Fibroblast of the aortic adventitia (primary cell): ENCODE results near the gene SCRT2. TPM values are rescaled to one million over a fixed set of nuclear protein-coding genes. Genes with fewer than 3 reads are reported as not detected.

Experiments
- DNase-seq: peaks from one replicate; pipeline ENCODE4 v3.0.0-alpha.2; 2010; ENCODE audit warnings: low read depth
- H3K4me3 ChIP-seq: 2 replicates; pipeline ENCODE4 v1.5.1; 2011; ENCODE audit warnings: low read depth, mild to moderate bottlenecking, control low read depth, low read length, moderate library complexity
- total RNA-seq: library from RNA; depleted of rRNA; stranded (reverse); fragments of >200 nt; gene quantifications from 2 replicates; pipeline ENCODE4 v1.2.3, GENCODE V29; 2012; ENCODE audit warnings: low replicate concordance
- TF ChIP-seq, protein P1 (sequence below): IDR thresholded peaks from 2 replicates; pipeline ENCODE4 v1.5.1; 2011; ENCODE audit warnings: mild to moderate bottlenecking, low read length, control low read depth, inconsistent platforms; ENCODE audit not compliant: insufficient read depth

SCRT2 gene
- total RNA-seq, 1 donor, result not detected

DNA sequence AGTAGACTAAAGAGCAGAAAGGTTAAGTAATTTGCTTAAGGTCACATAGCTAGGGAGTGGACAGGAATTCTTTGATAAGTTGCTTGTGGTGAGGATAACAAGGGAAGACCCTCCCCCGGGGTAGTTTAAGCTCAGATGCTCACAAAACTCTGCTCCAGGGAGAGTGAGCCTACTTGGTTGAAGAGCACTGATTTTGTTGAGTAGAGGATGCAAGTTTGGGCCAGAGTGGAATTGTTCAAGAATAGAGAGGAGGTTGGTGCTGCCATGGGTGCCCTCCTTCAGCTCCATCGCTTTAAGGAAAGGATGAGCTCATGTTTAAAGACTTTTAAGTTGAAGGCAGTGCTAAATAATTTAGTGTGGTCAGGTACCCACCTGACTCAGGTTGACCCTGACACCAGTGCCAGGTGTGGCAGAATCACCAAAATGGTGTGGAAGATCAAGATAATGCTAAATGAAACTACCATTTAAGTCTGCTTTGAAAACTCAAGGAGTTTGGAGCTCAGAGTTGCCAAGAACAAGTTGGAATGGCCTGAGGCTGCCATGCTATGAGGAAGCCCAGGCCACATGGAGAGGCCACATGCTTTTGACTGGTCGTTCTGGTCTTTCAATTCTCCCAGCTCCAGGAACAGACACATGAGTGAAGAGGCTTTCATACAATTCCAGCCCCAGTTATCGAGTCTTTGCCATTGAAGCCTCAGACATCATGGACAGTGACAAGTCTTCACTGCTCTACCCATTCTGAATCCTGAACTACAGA, 57.5 kb downstream of the SCRT2 start:
- TF ChIP-seq, protein P1, sequence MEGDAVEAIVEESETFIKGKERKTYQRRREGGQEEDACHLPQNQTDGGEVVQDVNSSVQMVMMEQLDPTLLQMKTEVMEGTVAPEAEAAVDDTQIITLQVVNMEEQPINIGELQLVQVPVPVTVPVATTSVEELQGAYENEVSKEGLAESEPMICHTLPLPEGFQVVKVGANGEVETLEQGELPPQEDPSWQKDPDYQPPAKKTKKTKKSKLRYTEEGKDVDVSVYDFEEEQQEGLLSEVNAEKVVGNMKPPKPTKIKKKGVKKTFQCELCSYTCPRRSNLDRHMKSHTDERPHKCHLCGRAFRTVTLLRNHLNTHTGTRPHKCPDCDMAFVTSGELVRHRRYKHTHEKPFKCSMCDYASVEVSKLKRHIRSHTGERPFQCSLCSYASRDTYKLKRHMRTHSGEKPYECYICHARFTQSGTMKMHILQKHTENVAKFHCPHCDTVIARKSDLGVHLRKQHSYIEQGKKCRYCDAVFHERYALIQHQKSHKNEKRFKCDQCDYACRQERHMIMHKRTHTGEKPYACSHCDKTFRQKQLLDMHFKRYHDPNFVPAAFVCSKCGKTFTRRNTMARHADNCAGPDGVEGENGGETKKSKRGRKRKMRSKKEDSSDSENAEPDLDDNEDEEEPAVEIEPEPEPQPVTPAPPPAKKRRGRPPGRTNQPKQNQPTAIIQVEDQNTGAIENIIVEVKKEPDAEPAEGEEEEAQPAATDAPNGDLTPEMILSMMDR, result no peak
- no peak for DNase-seq
- no peak overlapping the region for H3K4me3 ChIP-seq

DNA sequence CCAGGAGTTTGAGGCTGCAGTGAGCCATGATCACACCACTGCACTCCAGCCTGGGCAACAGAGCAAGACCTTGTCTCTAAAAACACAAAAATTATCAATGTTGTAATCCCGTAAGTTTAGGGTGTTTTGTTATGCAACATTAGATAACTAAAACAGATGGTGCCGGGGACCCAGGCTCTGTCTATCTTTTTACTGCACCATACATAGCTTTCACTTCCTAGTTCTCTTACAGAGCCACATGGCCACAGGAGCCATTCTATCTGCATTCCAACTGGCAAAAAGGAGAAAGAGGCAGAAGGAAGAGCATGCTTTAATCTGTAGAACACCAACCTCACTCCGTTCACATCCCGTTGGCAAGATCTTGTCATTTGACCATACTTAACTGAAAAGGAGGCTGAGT, 60.1 kb downstream of the SCRT2 start:
- TF ChIP-seq, protein P1, result no peak
- no peak overlapping the region for H3K4me3 ChIP-seq
- no peak for DNase-seq

DNA sequence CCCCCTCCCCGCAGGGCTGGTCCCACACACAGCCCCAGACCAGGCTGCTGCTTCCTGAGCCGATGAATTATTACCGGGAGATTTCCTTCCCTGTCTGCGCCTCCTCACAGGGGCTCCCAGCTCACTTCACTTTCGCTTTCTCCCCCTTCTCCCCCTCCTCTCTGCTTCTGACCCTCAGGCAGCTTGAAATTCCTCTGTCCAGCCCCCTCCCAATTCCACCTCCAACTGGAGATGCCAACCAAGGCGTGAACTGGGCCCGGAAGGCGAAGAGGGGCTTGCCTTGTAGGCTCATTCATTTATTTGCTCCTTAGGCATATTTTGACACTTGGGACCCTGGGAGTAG, 63.8 kb downstream of the SCRT2 start:
- no peak for DNase-seq
- no peak overlapping the region for H3K4me3 ChIP-seq
- TF ChIP-seq, protein P1, result no peak

Other genes with a start within 250 kb of the SCRT2 start
- gene TBC1D20, start 213.3 kb downstream of the SCRT2 start, total RNA-seq, result 27.1 and 34.4 TPM in 2 replicates
- 84.6 and 147 TPM in 2 replicates for gene CSNK2A1, start 132.0 kb downstream of the SCRT2 start, total RNA-seq
- gene TCF15, start 65.5 kb downstream of the SCRT2 start, total RNA-seq, result not detected in 2 replicates
- 17.7 and 67.9 TPM in 2 replicates for gene SRXN1, start 22.6 kb downstream of the SCRT2 start, total RNA-seq
- not detected in 2 replicates for gene SLC52A3, start 92.7 kb upstream of the SCRT2 start, total RNA-seq
- gene FAM110A, start 157.9 kb upstream of the SCRT2 start, total RNA-seq, result 5.4 and 5.5 TPM in 2 replicates
- not detected in 2 replicates for gene ANGPT4, start 240.5 kb upstream of the SCRT2 start, total RNA-seq